GM23338 (cell line): ENCODE results near the gene ERC1. TPM values are rescaled to one million over a fixed set of nuclear protein-coding genes. Genes with fewer than 3 reads are reported as not detected.

Experiments used
- ATAC-seq: fragments of 200-7000 bp; cut with Tn5 transposase; 3 replicates; pipeline ENCODE4 v1.9.1; 2020
- DNase-seq: peaks from one replicate; pipeline ENCODE4 v3.0.0-alpha.2; 2015; ENCODE audit warnings: low spot score
- H2AFZ ChIP-seq: fragments of 200-600 bp; sonication (generic); 2 replicates; pipeline ENCODE4 v1.8.0; 2016; ENCODE audit warnings: antibody characterized with exemption, mild to moderate bottlenecking, moderate library complexity
- H3F3A ChIP-seq: fragments of 200-600 bp; sonication (generic); replicated peaks from 2 replicates; pipeline ENCODE4 v1.8.0; 2017; ENCODE audit warnings: antibody characterized with exemption, mixed run types, low read depth
- H3K27ac ChIP-seq: fragments of 200-600 bp; sonication (generic); 2 replicates; pipeline ENCODE4 v1.6.1; 2016; ENCODE audit warnings: low read depth
- H3K27me3 ChIP-seq: fragments of 200-600 bp; sonication (generic); 2 replicates; pipeline ENCODE4 v1.8.0; 2016; ENCODE audit warnings: mild to moderate bottlenecking, mixed run types, moderate library complexity; ENCODE audit not compliant: insufficient read depth
- H3K36me3 ChIP-seq: fragments of 200-600 bp; sonication (generic); 2 replicates; pipeline ENCODE4 v1.8.0; 2016; ENCODE audit warnings: mild to moderate bottlenecking; ENCODE audit not compliant: insufficient read depth
- H3K4me1 ChIP-seq: fragments of 200-600 bp; sonication (generic); 2 replicates; pipeline ENCODE4 v1.8.0; 2016; ENCODE audit warnings: mild to moderate bottlenecking, moderate library complexity; ENCODE audit not compliant: insufficient read depth
- H3K4me2 ChIP-seq: fragments of 200-600 bp; sonication (generic); 2 replicates; pipeline ENCODE4 v1.7.1; 2017; ENCODE audit warnings: mixed run types
- H3K4me3 ChIP-seq: fragments of 200-600 bp; sonication (generic); 2 replicates; pipeline ENCODE4 v1.6.1; 2016; ENCODE audit warnings: mixed run types
- H3K79me2 ChIP-seq: fragments of 200-600 bp; sonication (generic); replicated peaks from 2 replicates; pipeline ENCODE4 v1.8.0; 2017; ENCODE audit warnings: mild to moderate bottlenecking; ENCODE audit not compliant: insufficient read depth
- H3K9me2 ChIP-seq: fragments of 200-600 bp; sonication (generic); 2 replicates; pipeline ENCODE4 v1.8.0; 2017; ENCODE audit not compliant: insufficient read depth
- H4K20me1 ChIP-seq: fragments of 200-600 bp; sonication (generic); replicated peaks from 2 replicates; pipeline ENCODE4 v1.8.0; 2017; ENCODE audit warnings: mild to moderate bottlenecking; ENCODE audit not compliant: insufficient read depth
- H3K27ac Mint-ChIP-seq: 2 replicates; pipeline ENCODE4 v1.8.0; 2020; ENCODE audit warnings: inconsistent platforms, mild to moderate bottlenecking, moderate library complexity, mixed read lengths
- H3K27me3 Mint-ChIP-seq: 3 replicates; pipeline ENCODE4 v1.8.0; 2022; ENCODE audit warnings: low read depth, mild to moderate bottlenecking, moderate library complexity, mixed read lengths, inconsistent platforms; ENCODE audit not compliant: insufficient read depth, poor library complexity
- H3K36me3 Mint-ChIP-seq: 3 replicates; pipeline ENCODE4 v1.8.0; 2021; ENCODE audit warnings: low read depth, mild to moderate bottlenecking, inconsistent platforms, moderate library complexity, mixed read lengths
- H3K4me1 Mint-ChIP-seq: 3 replicates; pipeline ENCODE4 v1.8.0; 2020; ENCODE audit warnings: mild to moderate bottlenecking, inconsistent platforms, mixed read lengths
- H3K4me3 Mint-ChIP-seq: 3 replicates; pipeline ENCODE4 v1.8.0; 2021; ENCODE audit warnings: moderate library complexity, mild to moderate bottlenecking, inconsistent platforms, mixed read lengths
- H3K9me3 Mint-ChIP-seq: 3 replicates; pipeline ENCODE4 v1.8.0; 2020; ENCODE audit warnings: moderate library complexity, mild to moderate bottlenecking, inconsistent platforms, mixed read lengths
- CREB1 ChIP-seq: fragments of 250-450 bp; sonication (Bioruptor Pico); IDR thresholded peaks from 2 replicates; pipeline ENCODE4 v1.5.0; 2020; ENCODE audit warnings: low read depth, mild to moderate bottlenecking, moderate library complexity
- CTCF ChIP-seq, 2 experiments: fragments of 200-600 bp in 1 of 2; sonication (generic) in 1 of 2; conservative IDR thresholded peaks; 2 replicates each; pipeline versions ENCODE4 v1.5.1 to v1.6.1; 2016 to 2017; ENCODE audit warnings: antibody characterized with exemption in 2 of 2, low read depth in 2 of 2, mild to moderate bottlenecking in 2 of 2, moderate library complexity in 1 of 2
- ETS1 ChIP-seq: IDR thresholded peaks from 2 replicates; pipeline ENCODE4 v1.6.1; 2016; ENCODE audit warnings: antibody characterized with exemption
- EZH2 ChIP-seq: fragments of 200-600 bp; sonication (generic); IDR thresholded peaks from one replicate; pipeline ENCODE4 v1.8.0; 2017; ENCODE audit warnings: antibody characterized with exemption, mild to moderate bottlenecking, low read depth; ENCODE audit not compliant: unreplicated experiment
- EZH2phosphoT487 ChIP-seq: fragments of 200-600 bp; sonication (generic); IDR thresholded peaks from one replicate; pipeline ENCODE4 v1.8.1; 2018; ENCODE audit warnings: antibody characterized with exemption; ENCODE audit not compliant: unreplicated experiment
- JUNB ChIP-seq: IDR thresholded peaks from one replicate; pipeline ENCODE4 v1.6.1; 2016; ENCODE audit warnings: antibody characterized with exemption; ENCODE audit not compliant: unreplicated experiment
- NANOG ChIP-seq: IDR thresholded peaks from 2 replicates; pipeline ENCODE4 v1.6.1; 2016; ENCODE audit warnings: antibody characterized with exemption, borderline replicate concordance
- POLR2AphosphoS5 ChIP-seq: IDR thresholded peaks from 2 replicates; pipeline ENCODE4 v1.6.1; 2016; ENCODE audit warnings: antibody characterized with exemption, low read depth
- REST ChIP-seq: IDR thresholded peaks from one replicate; pipeline ENCODE4 v1.6.1; 2018; ENCODE audit warnings: antibody characterized with exemption; ENCODE audit not compliant: unreplicated experiment
- STAT1 ChIP-seq: IDR thresholded peaks from one replicate; pipeline ENCODE4 v1.6.1; 2016; ENCODE audit warnings: antibody characterized with exemption; ENCODE audit not compliant: unreplicated experiment
- ZNF114 ChIP-seq: fragments of 250-450 bp; sonication (Bioruptor Pico); IDR thresholded peaks from 2 replicates; pipeline ENCODE4 v1.5.0; 2020; ENCODE audit warnings: mild to moderate bottlenecking, moderate library complexity
- ZNF331 ChIP-seq: fragments of 250-450 bp; sonication (Bioruptor Pico); IDR thresholded peaks from 2 replicates; pipeline ENCODE4 v1.5.0; 2020; ENCODE audit warnings: low read depth, mild to moderate bottlenecking, moderate library complexity
- ZNF462 ChIP-seq: fragments of 250-450 bp; sonication (Bioruptor Pico); IDR thresholded peaks from 2 replicates; pipeline ENCODE4 v1.5.0; 2020; ENCODE audit warnings: mild to moderate bottlenecking, moderate library complexity
- polyA plus RNA-seq: library from polyadenylated mRNA; unstranded; fragments of >200 nt; fragmentation: Nextera tagmentation; extraction: Ambion mirVana; gene quantifications from 2 replicates; pipeline ENCODE4 v1.2.1, GENCODE V29; 2016
- total RNA-seq: library from RNA; depleted of rRNA; stranded (reverse); fragments of >200 nt; shearing (Covaris generic); gene quantifications from 2 replicates; pipeline ENCODE4 v1.2.3, GENCODE V29; 2014

Gene ERC1
- total and polyA plus RNA-seq, 2 experiments from 2014 or later = 28.1 to 35.3 TPM

- Histone ChIP-seq H3F3A (0 out of 2 replicates have a peak, but pooled peaks cover 4% of the 10 kb centered on the region), H3K27me3 (peaks cover 60% of the 10 kb centered on the region), H2AFZ (no peak overlapping the region), H3K4me3 (no peak overlapping the region), H3K9me2 (no peaks in the 10 kb centered on the region), H3K4me1 (peaks cover 7% of the 10 kb centered on the region; the same call in 1 of the 2 replicates), H3K27ac (no peak overlapping the region), H4K20me1 (no peaks in the 10 kb centered on the region), H3K4me2 (no peak overlapping the region), H3K79me2 (no peaks in the 10 kb centered on the region), H3K36me3 (no peaks in the 10 kb centered on the region)
- Mint-ChIP-seq H3K4me1 (peaks cover 13% of the 10 kb centered on the region), H3K36me3 (no peaks in the 10 kb centered on the region), H3K27ac (no peak overlapping the region), H3K4me3 (no peak overlapping the region), H3K9me3 (no peaks in the 10 kb centered on the region), H3K27me3 (peaks cover 43% of the 10 kb centered on the region)
- DNase-seq (no peak), ATAC-seq (no peak)
- no peak for TF ChIP-seq JUNB
- no peak for TF ChIP-seq CREB1 (CRISPR knock-in tag)
- TF ChIP-seq ZNF462 (CRISPR knock-in tag) = no peak
- TF ChIP-seq REST = no peak
- no peak for TF ChIP-seq CTCF (conservative IDR thresholded peaks at IDR 0.05; ENCODE audit: low read depth in 2 of 2)
- TF ChIP-seq ZNF114 (CRISPR knock-in tag) = no peak
- no peak for TF ChIP-seq ZNF331 (CRISPR knock-in tag)
- no peak for TF ChIP-seq ETS1
- no peak for TF ChIP-seq STAT1
- TF ChIP-seq EZH2phosphoT487 = no peak
- TF ChIP-seq NANOG = no peak
- no peak for TF ChIP-seq POLR2AphosphoS5
- no peak for TF ChIP-seq EZH2
Measured at GRCh38 chr12:1534748-1535147, 543.7 kb downstream of the ERC1 start.
